SK-N-SH treated with all-trans-retinoic acid at 6 μM for 48 hours (cell line): ENCODE data around the gene FAM184B.

Experiments
- ATAC-seq: fragments of 200-7000 bp; cut with Tn5 transposase; 3 replicates; pipeline ENCODE4 v1.9.1; 2020; ENCODE audit warnings: mild to moderate bottlenecking, moderate library complexity
- ARNTL ChIP-seq: fragments of 450-650 bp; formaldehyde crosslinking; IDR thresholded peaks from 2 replicates; pipeline ENCODE4 v1.5.0; 2020; ENCODE audit warnings: low read depth, mild to moderate bottlenecking, moderate library complexity, borderline replicate concordance
- CREB5 ChIP-seq: fragments of 250-450 bp; sonication (Bioruptor Pico); IDR thresholded peaks from 2 replicates; pipeline ENCODE4 v1.5.1; 2020; ENCODE audit warnings: low read depth, mild to moderate bottlenecking, moderate library complexity
- CSDC2 ChIP-seq: fragments of 250-450 bp; sonication (Bioruptor Pico); IDR thresholded peaks from 2 replicates; pipeline ENCODE4 v1.5.0; 2020; ENCODE audit warnings: mild to moderate bottlenecking, moderate library complexity
- ESRRG ChIP-seq: fragments of 250-450 bp; sonication (Bioruptor Pico); IDR thresholded peaks from 2 replicates; pipeline ENCODE4 v1.6.1; 2021; ENCODE audit warnings: mild to moderate bottlenecking
- GLIS3 ChIP-seq: fragments of 250-450 bp; sonication (Bioruptor Pico); IDR thresholded peaks from 2 replicates; pipeline ENCODE4 v1.5.0; 2020; ENCODE audit warnings: mild to moderate bottlenecking, moderate library complexity
- ISL1 ChIP-seq: fragments of 250-450 bp; sonication (Bioruptor Pico); IDR thresholded peaks from 2 replicates; pipeline ENCODE4 v2.1.2; 2022; ENCODE audit warnings: mild to moderate bottlenecking, moderate library complexity
- OSR1 ChIP-seq: fragments of 250-450 bp; sonication (Bioruptor Pico); IDR thresholded peaks from 2 replicates; pipeline ENCODE4 v1.8.0; 2022; ENCODE audit warnings: moderate library complexity, mild to moderate bottlenecking, inconsistent platforms
- PATZ1 ChIP-seq: fragments of 250-450 bp; sonication (Bioruptor Pico); IDR thresholded peaks from 2 replicates; pipeline ENCODE4 v1.8.0; 2020; ENCODE audit warnings: mild to moderate bottlenecking, moderate library complexity, borderline replicate concordance
- POU6F1 ChIP-seq: fragments of 250-450 bp; sonication (Bioruptor Pico); IDR thresholded peaks from 2 replicates; pipeline ENCODE4 v1.8.0; 2021; ENCODE audit warnings: low read depth, mild to moderate bottlenecking, moderate library complexity, borderline replicate concordance
- PPARA ChIP-seq: fragments of 250-450 bp; sonication (Bioruptor Pico); IDR thresholded peaks from 2 replicates; pipeline ENCODE4 v1.5.0; 2020; ENCODE audit warnings: mild to moderate bottlenecking, borderline replicate concordance
- RARB ChIP-seq: fragments of 250-450 bp; sonication (Bioruptor Pico); IDR thresholded peaks from 2 replicates; pipeline ENCODE4 v1.8.0; 2021; ENCODE audit warnings: mild to moderate bottlenecking, moderate library complexity
- TCF4 ChIP-seq: fragments of 250-450 bp; sonication (Bioruptor Pico); IDR thresholded peaks from 2 replicates; pipeline ENCODE4 v1.8.0; 2021; ENCODE audit warnings: mild to moderate bottlenecking, moderate library complexity, borderline replicate concordance
- TOX ChIP-seq: fragments of 250-450 bp; sonication (Bioruptor Pico); IDR thresholded peaks from 2 replicates; pipeline ENCODE4 v1.8.0; 2021; ENCODE audit warnings: mild to moderate bottlenecking, moderate library complexity, borderline replicate concordance
- ZC3H10 ChIP-seq: fragments of 250-450 bp; sonication (Bioruptor Pico); IDR thresholded peaks from 2 replicates; pipeline ENCODE4 v1.5.1; 2021; ENCODE audit warnings: mild to moderate bottlenecking, moderate library complexity
- ZFP3 ChIP-seq: fragments of 250-450 bp; sonication (Bioruptor Pico); IDR thresholded peaks from 2 replicates; pipeline ENCODE4 v1.5.0; 2020; ENCODE audit warnings: mild to moderate bottlenecking, moderate library complexity
- ZFP30 ChIP-seq: fragments of 450-650 bp; formaldehyde crosslinking; IDR thresholded peaks from 2 replicates; pipeline ENCODE4 v1.5.0; 2022; ENCODE audit warnings: mild to moderate bottlenecking, moderate library complexity
- ZNF565 ChIP-seq: fragments of 450-650 bp; formaldehyde crosslinking; conservative IDR thresholded peaks from 2 replicates; pipeline ENCODE4 v1.5.0; 2020; ENCODE audit warnings: low read depth, mild to moderate bottlenecking, moderate library complexity
- ZNF70 ChIP-seq: fragments of 450-650 bp; formaldehyde crosslinking; IDR thresholded peaks from 2 replicates; pipeline ENCODE4 v1.5.0; 2020; ENCODE audit warnings: mild to moderate bottlenecking, moderate library complexity
- ZNF8 ChIP-seq: fragments of 450-650 bp; formaldehyde crosslinking; IDR thresholded peaks from 2 replicates; pipeline ENCODE4 v1.5.0; 2020; ENCODE audit warnings: mild to moderate bottlenecking, moderate library complexity
- TF ChIP-seq, protein P1 (sequence below): fragments of 250-450 bp; sonication (Bioruptor Pico); IDR thresholded peaks from 2 replicates; pipeline ENCODE4 v1.5.0; 2020; ENCODE audit warnings: mild to moderate bottlenecking, moderate library complexity
- TF ChIP-seq, protein P2 (sequence below): fragments of 250-450 bp; sonication (Bioruptor Pico); IDR thresholded peaks from 2 replicates; pipeline ENCODE4 v1.5.1; 2021; ENCODE audit warnings: mild to moderate bottlenecking, moderate library complexity

FAM184B gene

GRCh38 chr4:17583941-17584340 lies 197.5 kb downstream of the FAM184B start (continued):
- TF ChIP-seq, protein P1, sequence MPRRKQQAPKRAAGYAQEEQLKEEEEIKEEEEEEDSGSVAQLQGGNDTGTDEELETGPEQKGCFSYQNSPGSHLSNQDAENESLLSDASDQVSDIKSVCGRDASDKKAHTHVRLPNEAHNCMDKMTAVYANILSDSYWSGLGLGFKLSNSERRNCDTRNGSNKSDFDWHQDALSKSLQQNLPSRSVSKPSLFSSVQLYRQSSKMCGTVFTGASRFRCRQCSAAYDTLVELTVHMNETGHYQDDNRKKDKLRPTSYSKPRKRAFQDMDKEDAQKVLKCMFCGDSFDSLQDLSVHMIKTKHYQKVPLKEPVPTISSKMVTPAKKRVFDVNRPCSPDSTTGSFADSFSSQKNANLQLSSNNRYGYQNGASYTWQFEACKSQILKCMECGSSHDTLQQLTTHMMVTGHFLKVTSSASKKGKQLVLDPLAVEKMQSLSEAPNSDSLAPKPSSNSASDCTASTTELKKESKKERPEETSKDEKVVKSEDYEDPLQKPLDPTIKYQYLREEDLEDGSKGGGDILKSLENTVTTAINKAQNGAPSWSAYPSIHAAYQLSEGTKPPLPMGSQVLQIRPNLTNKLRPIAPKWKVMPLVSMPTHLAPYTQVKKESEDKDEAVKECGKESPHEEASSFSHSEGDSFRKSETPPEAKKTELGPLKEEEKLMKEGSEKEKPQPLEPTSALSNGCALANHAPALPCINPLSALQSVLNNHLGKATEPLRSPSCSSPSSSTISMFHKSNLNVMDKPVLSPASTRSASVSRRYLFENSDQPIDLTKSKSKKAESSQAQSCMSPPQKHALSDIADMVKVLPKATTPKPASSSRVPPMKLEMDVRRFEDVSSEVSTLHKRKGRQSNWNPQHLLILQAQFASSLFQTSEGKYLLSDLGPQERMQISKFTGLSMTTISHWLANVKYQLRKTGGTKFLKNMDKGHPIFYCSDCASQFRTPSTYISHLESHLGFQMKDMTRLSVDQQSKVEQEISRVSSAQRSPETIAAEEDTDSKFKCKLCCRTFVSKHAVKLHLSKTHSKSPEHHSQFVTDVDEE: no peak
- no peak for TF ChIP-seq OSR1
- no peak for TF ChIP-seq TCF4 (CRISPR knock-in tag)
- TF ChIP-seq CREB5 (CRISPR knock-in tag): no peak
- no peak for TF ChIP-seq ISL1 (CRISPR knock-in tag)

DNA sequence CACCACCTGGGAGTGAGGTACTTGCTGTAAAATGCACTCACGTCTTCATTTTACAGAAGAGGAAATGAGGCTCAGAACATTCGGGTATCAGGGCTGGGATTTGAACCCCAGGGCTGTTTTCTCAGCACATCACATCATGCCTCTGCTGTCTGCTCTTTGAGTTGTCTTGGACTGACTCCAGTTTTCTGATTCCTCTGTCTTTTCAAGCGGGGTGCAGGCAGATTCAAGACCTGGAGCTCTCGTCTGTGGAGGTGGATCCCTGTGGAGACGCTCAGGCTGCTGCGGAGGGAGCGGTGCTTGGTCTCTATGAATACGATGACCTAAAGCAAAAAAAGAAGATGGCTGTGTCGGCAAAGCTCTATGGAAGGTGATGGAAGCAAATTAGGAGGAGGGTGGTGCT lies 198.1 kb downstream of the FAM184B start:
- no peak for ATAC-seq
- no peak for TF ChIP-seq ZNF565 (CRISPR knock-in tag)
- no peak for TF ChIP-seq CSDC2 (CRISPR knock-in tag)
- TF ChIP-seq, all 23 proteins: peak for 0

GRCh38 chr4:17580969-17581368 lies 200.5 kb downstream of the FAM184B start:
- ATAC-seq: no peak
- TF ChIP-seq ZFP3 (no peak), CSDC2 (CRISPR knock-in tag) (no peak), TCF4 (CRISPR knock-in tag) (no peak), ZFP30 (no peak), ZNF70 (CRISPR knock-in tag) (no peak), ZNF565 (CRISPR knock-in tag) (no peak), RARB (CRISPR knock-in tag) (no peak), TOX (CRISPR knock-in tag) (no peak), ARNTL (CRISPR knock-in tag) (no peak), POU6F1 (CRISPR knock-in tag) (no peak), PATZ1 (CRISPR knock-in tag) (no peak), OSR1 (no peak), ESRRG (CRISPR knock-in tag) (no peak), ZNF8 (CRISPR knock-in tag) (no peak), ZC3H10 (CRISPR knock-in tag) (no peak), GLIS3 (no peak), ISL1 (CRISPR knock-in tag) (no peak), PPARA (CRISPR knock-in tag) (no peak)
- TF ChIP-seq, protein P1: no peak
- TF ChIP-seq, protein P2, sequence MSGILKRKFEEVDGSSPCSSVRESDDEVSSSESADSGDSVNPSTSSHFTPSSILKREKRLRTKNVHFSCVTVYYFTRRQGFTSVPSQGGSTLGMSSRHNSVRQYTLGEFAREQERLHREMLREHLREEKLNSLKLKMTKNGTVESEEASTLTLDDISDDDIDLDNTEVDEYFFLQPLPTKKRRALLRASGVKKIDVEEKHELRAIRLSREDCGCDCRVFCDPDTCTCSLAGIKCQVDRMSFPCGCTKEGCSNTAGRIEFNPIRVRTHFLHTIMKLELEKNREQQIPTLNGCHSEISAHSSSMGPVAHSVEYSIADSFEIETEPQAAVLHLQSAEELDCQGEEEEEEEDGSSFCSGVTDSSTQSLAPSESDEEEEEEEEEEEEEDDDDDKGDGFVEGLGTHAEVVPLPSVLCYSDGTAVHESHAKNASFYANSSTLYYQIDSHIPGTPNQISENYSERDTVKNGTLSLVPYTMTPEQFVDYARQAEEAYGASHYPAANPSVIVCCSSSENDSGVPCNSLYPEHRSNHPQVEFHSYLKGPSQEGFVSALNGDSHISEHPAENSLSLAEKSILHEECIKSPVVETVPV: no peak
